ENCODE data around the gene TTLL5.

The TTLL5 gene

GRCh38 chr14:75646762-75647161 lies 14.3 kb upstream of the TTLL5 start:
- TF ChIP-seq ZC3H10 (CRISPR knock-in tag; IDR thresholded peaks at IDR 0.05) (no peak), ARNTL (CRISPR knock-in tag; IDR thresholded peaks at IDR 0.05; ENCODE audit: borderline replicate concordance, low read depth) (no peak), RARB (CRISPR knock-in tag; IDR thresholded peaks at IDR 0.05) (no peak), GLIS3 (CRISPR knock-in tag; IDR thresholded peaks at IDR 0.05) (no peak), ZNF565 (CRISPR knock-in tag; conservative IDR thresholded peaks at IDR 0.05; ENCODE audit: low read depth) (no peak), BACH2 (CRISPR knock-in tag; IDR thresholded peaks at IDR 0.05; ENCODE audit: borderline replicate concordance) (no peak), OSR1 (CRISPR knock-in tag; IDR thresholded peaks at IDR 0.05) (no peak), ISL1 (CRISPR knock-in tag; IDR thresholded peaks at IDR 0.05) (no peak)
- no peak for ATAC-seq

- TF ChIP-seq ESRRG (CRISPR knock-in tag; IDR thresholded peaks at IDR 0.05) (no peak), ZNF8 (CRISPR knock-in tag; IDR thresholded peaks at IDR 0.05) (no peak), GLIS3 (CRISPR knock-in tag; IDR thresholded peaks at IDR 0.05) (no peak)
- ATAC-seq: no peak
These were observed 13.4 kb upstream of the TTLL5 start for GRCh38 chr14:75647640-75648039.

DNA sequence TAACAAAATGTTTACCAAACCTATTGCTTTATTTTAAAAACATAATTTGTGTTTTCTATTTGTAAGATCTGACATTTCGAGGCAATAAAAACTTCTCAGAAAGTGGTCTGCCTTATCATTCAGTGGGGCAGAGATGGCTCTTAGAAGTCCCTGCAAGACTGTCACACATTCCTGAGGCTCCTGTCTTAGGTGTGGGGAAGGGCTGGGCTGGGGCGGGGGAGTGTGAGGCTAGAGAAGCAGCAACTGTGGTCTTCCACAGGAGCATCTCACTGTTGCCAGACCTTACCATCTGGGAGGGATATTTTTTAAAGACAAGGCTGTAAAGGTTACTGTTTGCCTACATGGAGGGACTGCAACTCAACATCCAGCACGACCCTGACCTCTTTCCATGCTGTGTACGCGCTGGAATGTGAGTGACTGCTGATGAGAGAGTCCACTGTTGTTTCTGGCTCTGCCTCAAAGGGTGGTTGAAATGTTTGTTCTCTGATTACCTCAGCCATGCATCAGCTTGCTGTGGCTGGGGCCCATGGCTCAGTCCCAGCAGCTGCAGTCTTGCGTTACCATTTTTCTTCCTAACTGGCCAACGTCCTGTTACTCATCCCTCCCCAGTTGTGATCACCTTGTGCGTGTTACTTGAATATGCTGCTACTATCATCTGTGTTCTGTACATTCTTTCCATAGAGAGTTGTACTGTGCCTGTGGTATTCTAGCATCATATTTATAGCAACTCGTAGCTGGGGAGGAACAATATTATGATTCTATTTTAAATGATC lies 12.8 kb upstream of the TTLL5 start:
- no peak for TF ChIP-seq BACH2 (CRISPR knock-in tag; IDR thresholded peaks at IDR 0.05; ENCODE audit: borderline replicate concordance)
- TF ChIP-seq, protein P1, sequence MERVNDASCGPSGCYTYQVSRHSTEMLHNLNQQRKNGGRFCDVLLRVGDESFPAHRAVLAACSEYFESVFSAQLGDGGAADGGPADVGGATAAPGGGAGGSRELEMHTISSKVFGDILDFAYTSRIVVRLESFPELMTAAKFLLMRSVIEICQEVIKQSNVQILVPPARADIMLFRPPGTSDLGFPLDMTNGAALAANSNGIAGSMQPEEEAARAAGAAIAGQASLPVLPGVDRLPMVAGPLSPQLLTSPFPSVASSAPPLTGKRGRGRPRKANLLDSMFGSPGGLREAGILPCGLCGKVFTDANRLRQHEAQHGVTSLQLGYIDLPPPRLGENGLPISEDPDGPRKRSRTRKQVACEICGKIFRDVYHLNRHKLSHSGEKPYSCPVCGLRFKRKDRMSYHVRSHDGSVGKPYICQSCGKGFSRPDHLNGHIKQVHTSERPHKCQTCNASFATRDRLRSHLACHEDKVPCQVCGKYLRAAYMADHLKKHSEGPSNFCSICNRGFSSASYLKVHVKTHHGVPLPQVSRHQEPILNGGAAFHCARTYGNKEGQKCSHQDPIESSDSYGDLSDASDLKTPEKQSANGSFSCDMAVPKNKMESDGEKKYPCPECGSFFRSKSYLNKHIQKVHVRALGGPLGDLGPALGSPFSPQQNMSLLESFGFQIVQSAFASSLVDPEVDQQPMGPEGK (CRISPR knock-in tag; IDR thresholded peaks at IDR 0.05; ENCODE audit: borderline replicate concordance): no peak
- TF ChIP-seq ISL1 (CRISPR knock-in tag; IDR thresholded peaks at IDR 0.05): peak; percentile 22; the same call in 1 of the 2 replicates
- no peak for TF ChIP-seq ZFP3 (CRISPR knock-in tag; IDR thresholded peaks at IDR 0.05)
- TF ChIP-seq ZNF70 (CRISPR knock-in tag; IDR thresholded peaks at IDR 0.05): no peak
- ATAC-seq: peak; percentile 67

DNA sequence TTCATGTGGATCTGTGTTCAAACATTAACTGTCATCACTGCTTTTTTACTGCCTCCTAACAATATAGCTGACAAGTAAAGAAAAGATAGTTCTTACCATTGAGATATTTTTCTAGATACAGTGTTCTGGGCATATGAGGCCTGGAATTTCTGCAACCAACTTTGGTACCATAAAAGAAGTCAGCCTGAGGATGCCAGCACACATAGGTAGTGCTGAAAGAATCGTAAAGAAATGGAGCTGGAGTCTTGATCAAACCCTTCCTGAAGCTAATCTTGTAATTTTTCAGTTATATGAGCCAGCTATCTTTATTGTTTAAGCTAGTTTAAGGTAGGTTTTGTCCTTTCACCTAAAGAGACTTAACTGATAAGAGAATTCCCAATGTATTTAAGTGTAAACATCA lies 11.7 kb upstream of the TTLL5 start:
- no peak for ATAC-seq
- TF ChIP-seq ZC3H10 (CRISPR knock-in tag; IDR thresholded peaks at IDR 0.05) (no peak), ZNF8 (CRISPR knock-in tag; IDR thresholded peaks at IDR 0.05) (no peak), ISL1 (CRISPR knock-in tag; IDR thresholded peaks at IDR 0.05) (no peak), ZNF565 (CRISPR knock-in tag; conservative IDR thresholded peaks at IDR 0.05; ENCODE audit: low read depth) (no peak), OSR1 (CRISPR knock-in tag; IDR thresholded peaks at IDR 0.05) (no peak), TCF4 (CRISPR knock-in tag; IDR thresholded peaks at IDR 0.05; ENCODE audit: borderline replicate concordance) (no peak), ARNTL (CRISPR knock-in tag; IDR thresholded peaks at IDR 0.05; ENCODE audit: borderline replicate concordance, low read depth) (no peak), ESRRG (CRISPR knock-in tag; IDR thresholded peaks at IDR 0.05) (no peak), PPARA (CRISPR knock-in tag; IDR thresholded peaks at IDR 0.05; ENCODE audit: borderline replicate concordance) (no peak), ZFP3 (CRISPR knock-in tag; IDR thresholded peaks at IDR 0.05) (no peak), BACH2 (CRISPR knock-in tag; IDR thresholded peaks at IDR 0.05; ENCODE audit: borderline replicate concordance) (no peak), TOX (CRISPR knock-in tag; IDR thresholded peaks at IDR 0.05; ENCODE audit: borderline replicate concordance) (no peak), CSDC2 (CRISPR knock-in tag; IDR thresholded peaks at IDR 0.05) (no peak), ZFP30 (CRISPR knock-in tag; IDR thresholded peaks at IDR 0.05) (no peak), GLIS3 (CRISPR knock-in tag; IDR thresholded peaks at IDR 0.05) (no peak), CREB5 (CRISPR knock-in tag; IDR thresholded peaks at IDR 0.05; ENCODE audit: low read depth) (no peak)
- TF ChIP-seq, protein P2, sequence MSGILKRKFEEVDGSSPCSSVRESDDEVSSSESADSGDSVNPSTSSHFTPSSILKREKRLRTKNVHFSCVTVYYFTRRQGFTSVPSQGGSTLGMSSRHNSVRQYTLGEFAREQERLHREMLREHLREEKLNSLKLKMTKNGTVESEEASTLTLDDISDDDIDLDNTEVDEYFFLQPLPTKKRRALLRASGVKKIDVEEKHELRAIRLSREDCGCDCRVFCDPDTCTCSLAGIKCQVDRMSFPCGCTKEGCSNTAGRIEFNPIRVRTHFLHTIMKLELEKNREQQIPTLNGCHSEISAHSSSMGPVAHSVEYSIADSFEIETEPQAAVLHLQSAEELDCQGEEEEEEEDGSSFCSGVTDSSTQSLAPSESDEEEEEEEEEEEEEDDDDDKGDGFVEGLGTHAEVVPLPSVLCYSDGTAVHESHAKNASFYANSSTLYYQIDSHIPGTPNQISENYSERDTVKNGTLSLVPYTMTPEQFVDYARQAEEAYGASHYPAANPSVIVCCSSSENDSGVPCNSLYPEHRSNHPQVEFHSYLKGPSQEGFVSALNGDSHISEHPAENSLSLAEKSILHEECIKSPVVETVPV (CRISPR knock-in tag; IDR thresholded peaks at IDR 0.05): no peak
- TF ChIP-seq, protein P3, sequence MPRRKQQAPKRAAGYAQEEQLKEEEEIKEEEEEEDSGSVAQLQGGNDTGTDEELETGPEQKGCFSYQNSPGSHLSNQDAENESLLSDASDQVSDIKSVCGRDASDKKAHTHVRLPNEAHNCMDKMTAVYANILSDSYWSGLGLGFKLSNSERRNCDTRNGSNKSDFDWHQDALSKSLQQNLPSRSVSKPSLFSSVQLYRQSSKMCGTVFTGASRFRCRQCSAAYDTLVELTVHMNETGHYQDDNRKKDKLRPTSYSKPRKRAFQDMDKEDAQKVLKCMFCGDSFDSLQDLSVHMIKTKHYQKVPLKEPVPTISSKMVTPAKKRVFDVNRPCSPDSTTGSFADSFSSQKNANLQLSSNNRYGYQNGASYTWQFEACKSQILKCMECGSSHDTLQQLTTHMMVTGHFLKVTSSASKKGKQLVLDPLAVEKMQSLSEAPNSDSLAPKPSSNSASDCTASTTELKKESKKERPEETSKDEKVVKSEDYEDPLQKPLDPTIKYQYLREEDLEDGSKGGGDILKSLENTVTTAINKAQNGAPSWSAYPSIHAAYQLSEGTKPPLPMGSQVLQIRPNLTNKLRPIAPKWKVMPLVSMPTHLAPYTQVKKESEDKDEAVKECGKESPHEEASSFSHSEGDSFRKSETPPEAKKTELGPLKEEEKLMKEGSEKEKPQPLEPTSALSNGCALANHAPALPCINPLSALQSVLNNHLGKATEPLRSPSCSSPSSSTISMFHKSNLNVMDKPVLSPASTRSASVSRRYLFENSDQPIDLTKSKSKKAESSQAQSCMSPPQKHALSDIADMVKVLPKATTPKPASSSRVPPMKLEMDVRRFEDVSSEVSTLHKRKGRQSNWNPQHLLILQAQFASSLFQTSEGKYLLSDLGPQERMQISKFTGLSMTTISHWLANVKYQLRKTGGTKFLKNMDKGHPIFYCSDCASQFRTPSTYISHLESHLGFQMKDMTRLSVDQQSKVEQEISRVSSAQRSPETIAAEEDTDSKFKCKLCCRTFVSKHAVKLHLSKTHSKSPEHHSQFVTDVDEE (CRISPR knock-in tag; IDR thresholded peaks at IDR 0.05): no peak
- TF ChIP-seq, protein P1 (CRISPR knock-in tag; IDR thresholded peaks at IDR 0.05; ENCODE audit: borderline replicate concordance): no peak

Data from SK-N-SH treated with all-trans-retinoic acid at 6 μM for 48 hours (cell line).